Upper lobe of left lung (tissue), 4 donors: ENCODE results near the gene MYF6.

ENCODE experiments used
- EP300 ChIP-seq, 4 donors: sonication (generic); formaldehyde crosslinking; IDR thresholded peaks; one replicate each; pipeline ENCODE4 v1.5.1; 2017; ENCODE audit warnings: antibody characterized with exemption in 4 of 4, control low read depth in 2 of 4
- POLR2A ChIP-seq, 4 donors: fragments of 450-650 bp; IDR thresholded peaks; one replicate each; pipeline ENCODE4 v1.5.1; 2016 to 2017; ENCODE audit warnings: antibody characterized with exemption in 4 of 4, mild to moderate bottlenecking in 2 of 4
- TF ChIP-seq, protein P1 (sequence below), 6 experiments: fragments of 450-650 bp in 4 of 6; fragments of 200-600 bp in 2 of 6; sonication (generic) in 2 of 6; IDR thresholded peaks; one replicate each; pipeline ENCODE4 v1.5.1; 2016 to 2019; ENCODE audit warnings: antibody characterized with exemption in 6 of 6

DNA sequence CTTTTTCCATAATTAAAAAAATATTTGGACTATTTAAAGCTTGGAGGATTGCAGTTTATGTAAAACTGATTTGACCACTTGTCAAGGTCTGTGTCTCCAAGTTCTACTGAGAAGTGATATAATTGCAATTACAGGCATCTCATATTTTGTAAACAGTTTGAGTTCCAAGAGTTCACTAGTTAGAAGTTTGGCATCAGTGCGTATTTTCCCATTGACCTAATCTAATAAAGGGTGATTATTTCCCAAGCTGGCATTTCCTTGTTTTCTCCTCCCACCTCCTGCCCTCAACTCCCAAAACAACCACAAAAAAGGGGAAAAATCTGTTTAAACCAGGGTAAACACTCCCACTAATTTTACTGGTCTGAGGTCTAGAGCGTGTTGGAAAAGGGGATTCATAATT lies 3.0 kb upstream of the MYF6 start:
- TF ChIP-seq, protein P1, sequence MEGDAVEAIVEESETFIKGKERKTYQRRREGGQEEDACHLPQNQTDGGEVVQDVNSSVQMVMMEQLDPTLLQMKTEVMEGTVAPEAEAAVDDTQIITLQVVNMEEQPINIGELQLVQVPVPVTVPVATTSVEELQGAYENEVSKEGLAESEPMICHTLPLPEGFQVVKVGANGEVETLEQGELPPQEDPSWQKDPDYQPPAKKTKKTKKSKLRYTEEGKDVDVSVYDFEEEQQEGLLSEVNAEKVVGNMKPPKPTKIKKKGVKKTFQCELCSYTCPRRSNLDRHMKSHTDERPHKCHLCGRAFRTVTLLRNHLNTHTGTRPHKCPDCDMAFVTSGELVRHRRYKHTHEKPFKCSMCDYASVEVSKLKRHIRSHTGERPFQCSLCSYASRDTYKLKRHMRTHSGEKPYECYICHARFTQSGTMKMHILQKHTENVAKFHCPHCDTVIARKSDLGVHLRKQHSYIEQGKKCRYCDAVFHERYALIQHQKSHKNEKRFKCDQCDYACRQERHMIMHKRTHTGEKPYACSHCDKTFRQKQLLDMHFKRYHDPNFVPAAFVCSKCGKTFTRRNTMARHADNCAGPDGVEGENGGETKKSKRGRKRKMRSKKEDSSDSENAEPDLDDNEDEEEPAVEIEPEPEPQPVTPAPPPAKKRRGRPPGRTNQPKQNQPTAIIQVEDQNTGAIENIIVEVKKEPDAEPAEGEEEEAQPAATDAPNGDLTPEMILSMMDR (IDR thresholded peaks at IDR 0.05) = no peak
- TF ChIP-seq POLR2A (IDR thresholded peaks at IDR 0.05) = no peak
- no peak for TF ChIP-seq EP300 (IDR thresholded peaks at IDR 0.05)
